ENCODE measurements around the gene TCEANC2. TPM values are rescaled to one million over a fixed set of nuclear protein-coding genes. Genes with fewer than 3 reads are reported as not detected.
A peak's percentile ranks its signal among the peaks of the same experiment; 100 is the strongest.
"Not testable (repeated sequence)": the region's sequence is repeated elsewhere in the genome, so short reads cannot be mapped to it uniquely, and the experiment has no call there.

TCEANC2 gene
- total RNA-seq: 1 to 10 TPM; 3.0 to 9.0 (median 5.5) TPM

GRCh38 chr1:54052934-54053744 is at the start of gene TCEANC2, which contains the start of gene TMEM59:
Gene TCEANC2, plus strand, starts transcription at chr1:54053608. Its CDS starts 815 bp downstream, at chr1:54054423.
Gene TMEM59, minus strand, starts transcription at chr1:54053204. Its CDS starts 16 bp downstream, at chr1:54053188.
- Histone ChIP-seq H3K27me3 (no peaks in the 10 kb centered on the region), H3K36me3 (peaks cover 0 to 11% (median 0%) of the 10 kb centered on the region in 3 donors), H3K4me1 (peaks cover 0 to 61% (median 35%) of the 10 kb centered on the region in 4 donors), H3K27ac (peak within 1 kb of the TSS; percentile 79 to 96 (median 96)), H3K4me3 (peak within 1 kb of the TSS; percentile 59 to 82 (median 76)), H3K9me3 (no peaks in the 10 kb centered on the region)
- TF ChIP-seq EP300 (IDR thresholded peaks at IDR 0.05) (peak; percentile 88 to 98), POLR2A (IDR thresholded peaks at IDR 0.05) (peak; percentile 39 to 88)
- TF ChIP-seq, protein P1, sequence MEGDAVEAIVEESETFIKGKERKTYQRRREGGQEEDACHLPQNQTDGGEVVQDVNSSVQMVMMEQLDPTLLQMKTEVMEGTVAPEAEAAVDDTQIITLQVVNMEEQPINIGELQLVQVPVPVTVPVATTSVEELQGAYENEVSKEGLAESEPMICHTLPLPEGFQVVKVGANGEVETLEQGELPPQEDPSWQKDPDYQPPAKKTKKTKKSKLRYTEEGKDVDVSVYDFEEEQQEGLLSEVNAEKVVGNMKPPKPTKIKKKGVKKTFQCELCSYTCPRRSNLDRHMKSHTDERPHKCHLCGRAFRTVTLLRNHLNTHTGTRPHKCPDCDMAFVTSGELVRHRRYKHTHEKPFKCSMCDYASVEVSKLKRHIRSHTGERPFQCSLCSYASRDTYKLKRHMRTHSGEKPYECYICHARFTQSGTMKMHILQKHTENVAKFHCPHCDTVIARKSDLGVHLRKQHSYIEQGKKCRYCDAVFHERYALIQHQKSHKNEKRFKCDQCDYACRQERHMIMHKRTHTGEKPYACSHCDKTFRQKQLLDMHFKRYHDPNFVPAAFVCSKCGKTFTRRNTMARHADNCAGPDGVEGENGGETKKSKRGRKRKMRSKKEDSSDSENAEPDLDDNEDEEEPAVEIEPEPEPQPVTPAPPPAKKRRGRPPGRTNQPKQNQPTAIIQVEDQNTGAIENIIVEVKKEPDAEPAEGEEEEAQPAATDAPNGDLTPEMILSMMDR (IDR thresholded peaks at IDR 0.05): peak in 1 of 5 experiments; percentile 31
- peak; percentile 94 to 95 for DNase-seq (ENCODE audit: low spot score in 2 of 2)
- WGBS, 2 donors: 1% methylated on average over 32 to 44 of the region's 59 CpGs

- H3K4me1 ChIP-seq; H3K4me3 ChIP-seq; DNase-seq (ENCODE audit: low spot score in 2 of 2); H3K27ac ChIP-seq; H3K9me3 ChIP-seq; H3K27me3 ChIP-seq; H3K36me3 ChIP-seq: not testable (repeated sequence)
- 93 to 98% methylated on average over 15 to 19 of the region's 19 CpGs for WGBS, 2 donors
Observed at GRCh38 chr1:54003750-54004480, 49.5 kb upstream of the TCEANC2 start.

DNA sequence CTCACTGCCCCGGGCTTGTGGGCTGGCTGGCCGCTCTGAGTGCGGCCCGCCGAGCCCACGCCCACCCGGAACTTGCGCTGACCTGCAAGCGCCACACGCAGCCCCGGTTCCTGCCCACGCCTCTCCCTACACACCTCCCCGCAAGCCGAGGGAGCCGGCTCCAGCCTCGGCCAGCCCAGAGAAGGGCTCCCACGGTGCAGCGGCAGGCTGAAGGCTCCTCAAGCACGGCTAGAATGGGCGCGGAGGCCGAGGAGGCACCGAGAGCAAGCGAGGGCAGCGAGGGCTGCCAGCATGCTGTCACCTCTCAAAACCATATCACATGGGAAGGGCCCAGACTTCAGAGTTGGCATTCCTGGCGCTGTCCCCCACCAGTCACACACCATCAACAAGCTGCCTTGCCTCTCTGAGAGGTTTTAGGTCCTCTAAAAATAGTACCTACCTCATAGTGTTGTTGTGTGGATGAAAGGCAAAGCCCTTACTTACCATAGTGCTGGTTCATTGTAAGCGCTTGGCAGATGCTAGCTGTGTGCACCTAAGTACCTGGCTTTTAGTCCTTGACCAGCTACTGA is 48.8 kb upstream of the TCEANC2 start:
- H3K27ac ChIP-seq: no peak overlapping the region
- 92 to 96% methylated on average over 26 to 27 of the region's 27 CpGs for WGBS, 2 donors
- DNase-seq (ENCODE audit: low spot score in 2 of 2): no peak
- H3K36me3 ChIP-seq: no peaks in the 10 kb centered on the region
- TF ChIP-seq POLR2A (IDR thresholded peaks at IDR 0.05) (no peak), EP300 (IDR thresholded peaks at IDR 0.05) (no peak)
- TF ChIP-seq, protein P1 (IDR thresholded peaks at IDR 0.05): no peak
- no peaks in the 10 kb centered on the region for H3K27me3 ChIP-seq
- no peak overlapping the region for H3K4me3 ChIP-seq
- no peaks in the 10 kb centered on the region for H3K9me3 ChIP-seq
- H3K4me1 ChIP-seq: no peaks in the 10 kb centered on the region

GRCh38 chr1:54006508-54006907 is 46.9 kb upstream of the TCEANC2 start:
- 57 to 70% methylated on average over 4 of the region's 4 CpGs for WGBS, 2 donors
- no peak overlapping the region for H3K27ac ChIP-seq
- TF ChIP-seq EP300 (IDR thresholded peaks at IDR 0.05) (no peak), POLR2A (IDR thresholded peaks at IDR 0.05) (no peak)
- TF ChIP-seq, protein P1 (IDR thresholded peaks at IDR 0.05): no peak
- no peaks in the 10 kb centered on the region for H3K4me1 ChIP-seq
- no peaks in the 10 kb centered on the region for H3K9me3 ChIP-seq
- H3K27me3 ChIP-seq: peaks cover 0 to 6% of the 10 kb centered on the region in 2 donors
- H3K36me3 ChIP-seq: no peaks in the 10 kb centered on the region
- no peak overlapping the region for H3K4me3 ChIP-seq
- no peak for DNase-seq (ENCODE audit: low spot score in 2 of 2)

- no peak for DNase-seq (ENCODE audit: low spot score in 2 of 2)
- Histone ChIP-seq H3K27ac (no peak overlapping the region), H3K36me3 (no peaks in the 10 kb centered on the region), H3K27me3 (peaks cover 0 to 6% of the 10 kb centered on the region in 2 donors), H3K9me3 (no peaks in the 10 kb centered on the region), H3K4me1 (no peaks in the 10 kb centered on the region), H3K4me3 (no peak overlapping the region)
- TF ChIP-seq, protein P1 (IDR thresholded peaks at IDR 0.05): no peak
- TF ChIP-seq POLR2A (IDR thresholded peaks at IDR 0.05) (no peak), EP300 (IDR thresholded peaks at IDR 0.05) (no peak)
- 92 to 98% methylated on average over 4 of the region's 4 CpGs for WGBS, 2 donors
Observed at GRCh38 chr1:54007613-54008012, 45.8 kb upstream of the TCEANC2 start.
